GM21381 (cell line): Measurements from ENCODE around the gene PPFIA1.
"Not testable (repeated sequence)": the region's sequence is repeated elsewhere in the genome, so short reads cannot be mapped to it uniquely, and the experiment has no call there.

Experiments used
- ATAC-seq: cut with Tn5 transposase; IDR thresholded peaks from one replicate; pipeline ENCODE4 v1.9.1; 2021; ENCODE audit warnings: mild to moderate bottlenecking, moderate library complexity; ENCODE audit not compliant: unreplicated experiment

The PPFIA1 gene

GRCh38 chr11:70295166-70295565, 24.7 kb downstream of the PPFIA1 start:
- ATAC-seq: not testable (repeated sequence)

GRCh38 chr11:70296681-70297080, 26.2 kb downstream of the PPFIA1 start:
- ATAC-seq: no peak

GRCh38 chr11:70297341-70297740, 26.9 kb downstream of the PPFIA1 start:
- ATAC-seq: no peak

DNA sequence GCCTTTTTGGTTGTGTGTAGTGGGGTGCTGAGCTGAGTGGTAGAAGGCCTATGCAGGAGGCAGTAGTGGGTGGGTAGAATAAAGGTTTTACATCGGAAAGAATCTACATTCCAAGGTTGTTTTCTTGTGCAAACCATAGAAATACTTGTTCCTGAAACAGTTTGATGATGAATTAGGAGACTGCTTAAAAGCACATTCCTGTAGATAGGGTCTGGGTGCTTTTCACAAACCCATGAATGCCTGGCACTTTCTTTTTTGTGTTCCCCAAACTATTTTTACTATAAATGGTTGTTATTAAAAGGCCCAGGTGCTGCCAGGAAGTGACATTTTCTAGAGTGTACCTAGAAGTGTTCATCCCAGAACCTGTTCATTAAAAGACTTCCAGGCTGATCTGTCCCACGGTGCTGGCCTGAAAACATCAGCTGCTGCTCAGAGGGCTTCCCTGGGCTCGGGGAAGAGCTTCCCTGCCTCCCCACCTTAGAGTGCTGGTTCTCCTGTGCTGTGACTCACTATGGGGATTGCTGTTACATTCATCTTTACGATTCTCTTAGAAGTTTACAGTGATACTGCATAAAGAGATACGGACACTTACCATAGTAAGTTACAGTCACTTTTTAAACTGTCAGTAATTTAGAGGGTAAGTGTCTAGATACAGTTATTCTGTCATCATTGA, 27.9 kb downstream of the PPFIA1 start:
- no peak for ATAC-seq

GRCh38 chr11:70299636-70300035, 29.1 kb downstream of the PPFIA1 start:
- ATAC-seq: no peak

- ATAC-seq: no peak
These were observed 30.7 kb downstream of the PPFIA1 start for GRCh38 chr11:70301191-70301590.

- ATAC-seq: no peak
These were observed 31.4 kb downstream of the PPFIA1 start for GRCh38 chr11:70301721-70302418.

GRCh38 chr11:70302419-70302752, 31.9 kb downstream of the PPFIA1 start:
- no peak for ATAC-seq

DNA sequence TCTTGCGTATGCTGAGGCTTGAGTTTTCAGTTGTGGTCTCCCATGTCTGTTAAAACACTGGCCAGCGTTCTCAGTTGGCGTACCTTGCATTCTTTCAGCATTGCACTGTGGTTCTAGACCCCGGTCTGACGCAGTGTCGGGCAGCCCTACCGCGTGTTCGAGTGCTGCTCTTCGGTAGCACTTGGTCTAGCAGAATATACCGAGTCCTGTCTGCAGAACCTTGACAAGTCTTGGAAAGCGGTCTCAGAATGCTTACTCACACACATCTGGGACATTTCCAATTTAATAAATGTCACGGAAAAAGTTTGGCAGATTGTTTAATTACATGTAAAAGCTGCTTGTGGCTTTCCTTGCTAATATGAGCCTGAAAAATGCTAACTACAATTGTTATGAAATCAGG, 32.6 kb downstream of the PPFIA1 start:
- ATAC-seq: no peak

GRCh38 chr11:70304208-70304603, 33.7 kb downstream of the PPFIA1 start:
- ATAC-seq: no peak

- no peak for ATAC-seq
These were observed 35.0 kb downstream of the PPFIA1 start for GRCh38 chr11:70305501-70305900.

- no peak for ATAC-seq
These were observed 36.1 kb downstream of the PPFIA1 start for GRCh38 chr11:70306586-70307033.

DNA sequence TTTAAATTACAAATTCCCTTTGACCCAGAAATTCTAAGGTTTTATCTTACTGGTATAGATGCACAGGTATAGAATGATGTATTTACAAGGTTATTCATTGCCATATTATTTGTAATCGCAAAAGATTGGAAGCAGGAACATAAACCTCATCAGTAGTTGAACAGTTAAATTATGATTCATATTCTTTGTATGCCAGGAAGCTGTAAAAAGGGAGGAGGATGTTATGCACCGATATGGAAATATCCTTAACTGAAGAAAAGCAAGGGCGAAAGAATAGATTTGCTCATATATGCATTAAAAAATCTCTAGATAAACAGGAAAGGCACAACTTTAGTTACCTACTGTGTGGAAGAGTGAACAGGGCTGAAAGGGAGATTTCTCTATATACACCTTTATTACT, 36.7 kb downstream of the PPFIA1 start:
- ATAC-seq: no peak

DNA sequence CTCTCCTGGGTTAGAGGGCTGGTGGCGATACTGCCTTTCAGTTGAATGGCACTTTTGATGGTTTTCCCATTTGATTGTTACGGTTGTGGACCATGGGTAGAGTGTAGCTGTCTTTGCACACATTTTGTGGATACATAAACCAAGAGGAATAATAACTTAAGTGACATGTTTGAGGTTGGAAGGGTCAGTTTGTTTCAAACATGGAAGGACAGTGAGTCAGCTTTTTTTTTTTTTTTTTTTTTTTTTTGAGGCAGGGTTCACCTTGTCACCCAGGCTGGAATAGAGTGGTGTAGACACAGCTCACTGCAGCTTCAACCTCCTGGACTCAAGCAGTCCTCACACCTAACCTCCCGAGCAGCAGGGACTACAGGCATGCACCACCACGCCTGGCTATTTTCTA, 41.1 kb downstream of the PPFIA1 start:
- no peak for ATAC-seq

GRCh38 chr11:70312401-70313357, 42.2 kb downstream of the PPFIA1 start:
- ATAC-seq: no peak

- no peak for ATAC-seq
These were observed 43.5 kb downstream of the PPFIA1 start for GRCh38 chr11:70313945-70314344.

- no peak for ATAC-seq
These were observed 44.2 kb downstream of the PPFIA1 start for GRCh38 chr11:70314730-70315129.

DNA sequence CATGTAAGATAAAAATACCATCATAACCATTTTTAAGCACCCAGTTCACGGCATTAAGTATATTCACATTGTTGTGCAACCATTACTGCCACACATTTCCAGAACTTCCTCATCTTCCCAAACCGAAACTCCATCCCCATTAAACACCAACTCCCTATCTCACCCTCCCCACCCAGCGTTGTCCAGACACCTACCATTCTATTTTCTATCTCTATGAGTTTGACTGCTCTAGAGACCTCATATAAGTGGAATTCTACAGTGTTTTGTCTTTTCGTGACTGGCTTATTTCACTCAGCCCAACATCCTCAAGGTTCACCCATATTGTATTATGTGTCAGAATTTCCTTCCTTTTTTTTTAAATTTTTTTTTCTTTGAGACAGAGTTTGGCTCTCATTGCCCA, 45.2 kb downstream of the PPFIA1 start:
- ATAC-seq: no peak

DNA sequence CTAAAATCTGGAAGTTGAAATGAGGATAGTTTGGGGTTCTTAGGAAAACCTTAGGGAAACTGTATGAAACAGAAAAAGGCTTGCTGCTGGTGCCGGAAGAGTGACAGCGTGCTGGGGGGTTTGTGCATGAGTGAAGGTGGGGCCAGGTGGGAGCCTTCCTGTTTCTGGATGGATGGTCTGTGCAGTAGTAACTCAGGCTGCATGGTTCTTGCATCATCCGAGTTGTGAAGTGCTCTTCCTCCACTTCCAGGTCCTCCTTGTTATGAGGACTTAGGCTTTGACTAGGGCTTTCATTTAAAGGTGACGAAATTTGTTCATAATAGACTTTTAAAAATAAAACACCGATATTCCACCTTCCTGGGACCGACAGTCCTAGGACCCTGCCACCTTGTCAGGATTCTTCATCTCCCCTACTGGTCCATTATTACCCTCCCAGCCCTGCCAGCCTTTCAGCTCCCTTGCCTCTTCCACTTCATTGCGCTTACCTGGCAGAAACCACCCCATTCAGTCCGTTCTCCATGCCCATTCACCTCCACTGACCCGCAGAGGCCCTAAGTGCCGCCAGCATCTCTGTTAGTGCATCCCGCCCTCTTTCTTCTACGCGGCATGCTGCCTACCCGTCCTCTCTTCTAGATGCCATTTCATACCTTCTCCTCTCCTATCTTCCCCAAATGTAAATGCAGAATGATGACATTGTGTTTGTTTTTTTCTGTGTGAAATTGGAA, 47.3 kb downstream of the PPFIA1 start:
- no peak for ATAC-seq

DNA sequence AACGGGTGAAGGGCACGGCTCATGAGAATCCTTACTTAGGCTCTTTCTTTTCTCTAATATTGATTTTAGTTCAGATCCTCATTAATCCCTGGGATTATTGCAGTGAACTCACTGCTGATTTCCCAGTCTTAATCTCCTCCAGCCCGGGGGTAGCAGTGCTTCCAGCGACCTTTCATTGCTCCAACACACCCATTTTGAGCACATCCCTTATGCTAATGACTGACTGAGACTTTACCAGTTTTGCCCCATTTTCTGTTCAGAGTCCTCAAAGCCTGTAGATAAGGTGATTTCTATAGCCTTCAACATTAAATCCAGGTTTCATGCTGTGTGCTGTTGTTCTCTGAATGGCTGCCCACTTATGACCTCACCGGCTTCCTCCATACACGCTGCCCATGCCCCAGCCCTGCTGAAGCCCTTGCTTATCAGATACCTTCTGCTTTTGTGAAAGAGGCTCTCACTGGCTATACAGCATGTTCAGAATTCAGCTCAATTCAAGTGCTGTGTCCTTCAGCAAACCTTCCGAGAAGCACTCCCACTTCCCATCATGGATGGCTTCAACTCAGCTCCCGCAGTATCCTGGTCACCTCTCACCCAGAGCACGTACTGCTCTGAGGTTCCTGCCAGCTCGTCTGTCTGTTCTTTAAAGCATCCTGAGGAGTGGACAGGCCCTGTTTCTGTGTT, 49.0 kb downstream of the PPFIA1 start:
- ATAC-seq: no peak
